GM21381 (cell line): ENCODE data around the gene MCTP1.
"Not testable (repeated sequence)": the region's sequence is repeated elsewhere in the genome, so short reads cannot be mapped to it uniquely, and the experiment has no call there.

Experiments used
- ATAC-seq: cut with Tn5 transposase; IDR thresholded peaks from one replicate; pipeline ENCODE4 v1.9.1; 2021; ENCODE audit warnings: mild to moderate bottlenecking, moderate library complexity; ENCODE audit not compliant: unreplicated experiment

Gene MCTP1

GRCh38 chr5:95191330-95191729 lies 93.6 kb downstream of the MCTP1 start:
- ATAC-seq, result peak; percentile 93

GRCh38 chr5:95184924-95185323 lies 100.0 kb downstream of the MCTP1 start:
- no peak for ATAC-seq

DNA sequence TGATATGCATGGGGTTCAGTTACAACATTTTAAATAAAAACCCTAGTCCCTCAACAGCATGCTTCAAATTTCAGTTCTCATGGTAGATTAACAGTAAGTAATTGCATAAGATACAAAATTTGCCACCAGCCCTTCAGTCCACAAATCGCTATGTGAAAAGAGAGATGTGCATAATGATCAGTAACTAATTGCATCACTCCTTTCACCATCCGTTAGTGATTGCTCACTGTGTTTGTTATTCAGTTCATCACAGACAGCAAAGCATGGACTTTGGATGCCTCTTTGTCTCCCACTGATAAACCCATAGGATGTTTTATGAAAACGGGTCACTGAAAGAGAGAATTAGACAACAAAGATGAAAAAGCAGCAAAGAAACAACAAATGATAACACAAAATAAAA lies 103.2 kb downstream of the MCTP1 start:
- no peak for ATAC-seq

DNA sequence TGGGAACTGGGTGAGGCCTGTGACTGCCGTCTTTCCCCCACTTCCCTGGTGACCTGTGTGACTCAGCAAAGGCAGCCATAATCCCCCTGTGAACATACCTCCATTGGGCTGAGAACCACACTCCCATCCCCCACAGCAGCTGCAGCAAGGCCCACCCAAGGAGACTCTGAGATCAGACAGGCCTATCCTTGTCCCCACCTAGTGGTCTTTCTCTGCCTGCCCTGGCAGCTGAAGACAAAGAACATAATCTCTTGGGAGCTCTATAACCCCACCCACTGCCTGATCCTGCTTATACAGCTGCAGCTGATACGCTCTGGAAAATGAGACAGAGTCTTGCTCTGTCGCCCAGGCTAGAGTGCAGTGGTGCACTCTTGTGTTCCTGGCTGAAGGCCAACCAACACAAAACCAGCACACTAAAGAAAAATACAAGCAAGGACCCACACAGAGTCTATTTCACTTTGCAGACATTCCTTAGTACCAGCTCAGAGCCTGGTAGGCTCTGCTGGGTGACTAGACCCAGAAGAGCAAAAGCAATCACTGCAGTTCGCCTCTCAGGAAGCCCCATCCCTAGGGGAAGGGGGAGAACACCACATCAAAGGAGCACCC lies 106.7 kb downstream of the MCTP1 start:
- ATAC-seq, result no peak

DNA sequence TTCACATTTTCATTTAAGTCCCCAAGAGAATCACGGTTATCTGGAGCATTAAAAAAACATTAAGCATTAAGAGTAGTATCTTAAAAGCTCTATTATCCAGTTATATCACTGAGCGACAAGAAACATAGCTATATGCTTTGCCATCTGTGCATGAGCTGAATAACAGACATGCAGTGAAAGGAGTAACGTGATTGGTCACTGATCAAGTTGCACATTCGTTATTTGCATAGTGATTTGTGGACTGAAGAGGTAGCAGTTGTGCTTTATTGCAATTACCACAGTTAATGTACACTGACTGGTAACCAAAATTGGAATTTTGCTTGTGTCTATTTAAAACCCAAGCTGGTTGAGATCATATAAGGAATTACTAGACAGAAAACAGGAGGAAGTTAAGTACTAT lies 107.4 kb downstream of the MCTP1 start:
- no peak for ATAC-seq

DNA sequence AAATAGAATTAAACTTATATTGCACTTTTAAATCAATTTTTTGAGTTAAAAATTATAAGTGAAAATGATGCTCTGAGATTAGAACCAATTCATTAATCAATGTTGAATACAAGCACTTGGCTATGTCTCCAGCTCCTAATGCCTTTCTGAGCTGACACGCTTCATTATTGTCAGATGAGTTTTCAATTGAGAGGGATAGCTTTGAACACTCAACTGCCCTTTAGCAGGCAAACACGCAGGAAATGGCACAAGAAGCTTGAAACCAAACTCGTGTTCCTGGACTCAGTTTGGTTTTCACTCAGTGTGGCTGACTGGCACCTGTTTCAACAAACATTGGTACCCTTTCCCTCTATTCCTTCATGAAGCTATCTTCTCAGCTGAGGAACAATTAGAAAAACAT lies 109.8 kb downstream of the MCTP1 start:
- no peak for ATAC-seq

GRCh38 chr5:95172659-95173058 lies 112.2 kb downstream of the MCTP1 start:
- no peak for ATAC-seq

DNA sequence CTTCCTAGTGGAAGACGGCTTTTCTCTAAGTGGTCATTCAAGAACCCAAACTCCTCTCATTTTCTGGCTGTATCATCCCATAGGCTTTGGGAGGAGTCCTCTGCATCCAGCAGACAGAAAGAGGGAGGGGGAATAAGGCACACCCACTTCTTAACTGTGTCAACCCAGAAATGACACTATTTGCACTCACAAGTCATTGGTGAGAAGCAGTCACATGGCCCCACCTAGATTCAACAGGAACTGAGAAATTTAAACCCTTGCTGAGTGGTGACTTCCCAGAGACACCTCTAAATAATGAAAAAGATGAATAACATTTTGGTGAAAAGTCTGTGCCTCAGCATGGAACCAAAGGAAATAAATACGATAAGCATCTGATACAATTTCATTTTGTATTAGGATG lies 120.0 kb downstream of the MCTP1 start:
- no peak for ATAC-seq

DNA sequence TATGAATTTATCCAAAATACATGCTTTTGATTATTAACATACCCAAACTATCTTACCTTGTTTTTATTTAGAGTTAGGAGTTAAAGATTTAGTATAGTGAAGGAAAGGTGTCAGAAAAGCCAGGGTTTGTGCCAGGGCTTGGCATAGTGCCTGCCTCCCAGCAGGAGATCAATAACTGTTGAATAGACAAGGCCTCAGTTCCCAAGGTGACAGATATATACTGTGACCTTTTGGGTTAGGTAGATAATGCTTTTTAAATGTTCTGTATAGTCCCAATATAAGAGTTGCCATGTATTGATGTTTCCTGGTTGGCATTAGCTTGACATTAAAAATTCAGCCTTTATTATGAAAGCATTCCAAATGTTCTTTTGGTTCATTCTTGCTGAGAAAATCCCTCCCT lies 121.8 kb downstream of the MCTP1 start:
- no peak for ATAC-seq

- ATAC-seq, result no peak
Measured at GRCh38 chr5:95162231-95162992, 122.5 kb downstream of the MCTP1 start.

GRCh38 chr5:95159603-95160002 lies 125.3 kb downstream of the MCTP1 start:
- no peak for ATAC-seq

- ATAC-seq, result no peak
Measured at GRCh38 chr5:95155888-95156287, 129.0 kb downstream of the MCTP1 start.

- ATAC-seq, result no peak
Measured at GRCh38 chr5:95153511-95153910, 131.4 kb downstream of the MCTP1 start.

DNA sequence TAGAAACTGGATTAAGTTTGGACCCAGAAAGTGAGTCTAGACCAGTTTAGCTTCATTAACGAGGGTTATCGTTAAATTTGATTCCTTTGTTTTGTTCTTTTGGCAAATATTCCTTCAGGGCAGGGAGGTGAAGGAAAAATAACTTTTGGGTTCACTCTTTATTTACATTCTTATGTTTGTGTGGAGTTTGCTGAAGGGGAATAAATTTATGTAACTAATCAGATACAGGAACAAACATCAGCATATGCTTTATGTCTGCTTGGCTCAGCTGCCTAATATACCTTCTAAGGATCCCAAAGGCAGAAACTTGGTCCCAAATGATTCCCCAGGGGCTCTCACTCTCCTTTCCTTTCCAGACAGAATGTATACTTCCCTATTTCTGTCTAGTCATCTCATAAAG lies 132.4 kb downstream of the MCTP1 start:
- no peak for ATAC-seq

DNA sequence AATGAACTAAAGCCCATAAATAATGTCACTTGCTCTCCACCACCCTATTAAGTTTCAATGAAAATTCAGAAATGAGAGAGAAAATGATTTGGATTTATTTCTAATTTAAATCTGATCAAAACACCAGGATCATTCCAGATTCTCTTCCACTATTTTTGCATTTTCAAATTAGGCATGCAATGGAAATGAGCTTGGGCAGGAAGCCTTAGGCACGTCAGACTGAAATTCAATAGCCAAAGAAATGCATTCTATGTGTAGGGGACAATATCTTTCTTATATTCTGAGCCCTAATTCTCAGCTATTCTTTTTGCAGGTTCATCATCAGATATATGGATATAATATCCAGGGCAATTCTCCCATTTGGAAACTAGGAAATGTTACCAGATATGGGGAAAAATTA lies 132.8 kb downstream of the MCTP1 start:
- ATAC-seq, result no peak

DNA sequence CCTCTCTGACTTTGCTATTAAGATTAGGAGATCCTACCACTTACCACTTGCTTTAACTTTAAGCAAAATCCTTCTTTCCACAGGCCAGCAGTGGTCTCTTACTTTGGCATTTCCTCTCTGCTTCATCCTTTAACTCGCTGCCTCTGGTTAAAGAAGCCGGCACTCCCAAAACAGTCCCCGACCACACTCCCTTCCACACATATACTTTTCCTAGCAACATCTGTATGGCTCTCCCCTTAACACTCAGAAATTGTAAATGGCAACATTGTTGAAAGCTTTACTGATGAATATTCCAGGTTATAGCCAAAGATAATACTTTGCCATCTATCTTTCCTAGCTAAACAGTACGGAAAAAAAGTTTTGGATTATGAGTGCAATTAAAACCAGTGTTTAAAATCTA lies 133.2 kb downstream of the MCTP1 start:
- no peak for ATAC-seq

DNA sequence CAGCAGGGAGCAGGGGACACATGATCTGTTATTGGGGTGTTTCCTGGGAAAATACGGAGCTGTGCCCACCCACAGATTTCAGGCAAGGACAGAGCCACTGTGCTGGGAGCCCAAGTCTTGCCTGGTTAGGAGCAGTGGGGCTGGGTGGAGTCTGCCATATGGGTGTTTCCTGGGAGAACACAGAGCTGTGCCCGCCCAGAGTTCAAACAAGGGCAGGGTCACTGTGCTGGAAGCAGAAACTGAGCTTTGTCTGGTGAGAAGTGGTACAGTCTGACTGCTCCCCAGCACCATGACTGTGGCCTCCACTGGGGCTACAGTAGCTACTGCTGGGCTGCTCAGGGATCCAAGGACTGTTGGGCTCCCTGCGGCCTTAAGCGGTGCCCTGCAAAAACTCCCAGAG lies 135.5 kb downstream of the MCTP1 start:
- ATAC-seq, result no peak

DNA sequence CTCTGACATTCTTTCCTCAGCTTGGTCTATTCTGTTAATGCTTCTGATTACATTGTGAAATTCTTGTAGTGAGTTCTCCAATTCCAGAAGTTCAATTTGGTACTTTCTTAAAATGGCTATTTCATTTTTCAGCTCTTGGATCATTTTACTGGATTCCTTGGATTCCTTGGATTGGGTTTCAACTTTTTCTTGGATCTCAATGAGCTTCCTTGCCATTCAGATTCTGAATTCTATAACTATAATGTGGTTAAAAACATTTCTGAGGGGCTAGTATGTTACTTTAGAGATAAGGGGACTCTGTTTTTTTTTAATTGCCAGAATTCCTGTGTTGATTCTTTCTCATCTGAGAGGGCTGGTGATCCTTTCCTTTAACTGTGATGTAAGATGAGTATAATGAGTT lies 136.4 kb downstream of the MCTP1 start:
- no peak for ATAC-seq

DNA sequence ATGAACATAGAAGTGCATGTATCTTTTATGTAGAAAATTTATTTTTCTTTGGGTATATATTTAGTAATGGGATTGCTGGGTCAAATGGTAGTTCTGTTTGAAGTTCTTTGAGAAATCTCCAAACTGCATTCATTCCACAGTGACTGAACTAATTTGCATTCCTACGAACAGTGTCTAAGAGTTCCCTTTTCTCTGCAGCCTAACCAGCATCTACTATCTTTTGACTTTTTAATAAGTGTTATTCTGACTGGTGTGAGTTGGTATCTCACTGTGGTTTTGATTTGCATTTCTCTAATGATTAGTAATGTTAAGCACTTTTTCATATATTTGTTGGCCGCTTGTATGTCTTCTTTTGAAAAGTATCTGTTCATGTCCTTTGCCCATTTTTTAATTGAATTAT lies 141.0 kb downstream of the MCTP1 start:
- ATAC-seq, result not testable (repeated sequence)

GRCh38 chr5:95142145-95142544 lies 142.7 kb downstream of the MCTP1 start:
- no peak for ATAC-seq

- ATAC-seq, result no peak
Measured at GRCh38 chr5:95141141-95141540, 143.8 kb downstream of the MCTP1 start.

DNA sequence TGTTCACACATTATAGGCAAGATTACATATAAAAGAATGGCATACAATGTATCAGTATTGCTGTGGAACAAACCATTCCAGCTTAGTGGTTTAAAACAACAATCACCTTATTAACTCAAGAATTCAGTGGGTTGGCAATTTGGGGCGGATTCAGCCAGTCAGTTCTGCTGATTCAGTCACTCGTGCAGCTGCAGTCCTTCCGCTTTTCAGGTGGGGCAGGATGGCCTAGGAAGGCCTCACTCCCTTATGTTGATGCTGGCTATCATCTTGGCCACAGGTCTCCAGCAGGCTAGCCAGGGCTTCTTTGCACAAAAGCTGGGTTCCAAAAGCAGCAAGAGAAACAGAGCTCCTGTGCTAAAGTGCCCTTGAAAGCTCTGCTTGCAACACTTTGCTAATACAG lies 150.6 kb downstream of the MCTP1 start:
- no peak for ATAC-seq

DNA sequence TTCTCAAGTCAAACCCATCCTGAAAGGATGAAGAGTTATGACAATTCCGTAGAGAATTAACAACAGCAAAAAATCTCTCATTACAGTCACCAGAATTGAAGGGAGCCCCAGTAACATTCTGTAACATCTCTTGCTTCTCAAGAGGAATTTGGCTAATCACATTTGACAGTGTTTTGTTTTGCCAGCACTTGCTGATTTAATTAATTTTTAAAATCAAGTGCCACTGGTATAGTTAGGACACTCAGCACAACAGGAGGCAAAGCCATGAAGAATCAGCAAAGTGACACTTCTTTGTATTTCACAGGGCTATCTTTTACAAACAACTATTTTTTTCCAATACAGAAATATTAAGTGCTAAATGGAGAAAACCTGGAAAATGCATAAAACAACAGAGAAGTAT lies 152.8 kb downstream of the MCTP1 start:
- ATAC-seq, result no peak
